Measurements from ENCODE around the gene VWA8. TPM values are rescaled to one million over a fixed set of nuclear protein-coding genes. Genes with fewer than 3 reads are reported as not detected.
"Not testable (repeated sequence)": the region's sequence is repeated elsewhere in the genome, so short reads cannot be mapped to it uniquely, and the experiment has no call there.

Gene VWA8
- total RNA-seq, 1 experiment from 2014 or later: 22.6 TPM

DNA sequence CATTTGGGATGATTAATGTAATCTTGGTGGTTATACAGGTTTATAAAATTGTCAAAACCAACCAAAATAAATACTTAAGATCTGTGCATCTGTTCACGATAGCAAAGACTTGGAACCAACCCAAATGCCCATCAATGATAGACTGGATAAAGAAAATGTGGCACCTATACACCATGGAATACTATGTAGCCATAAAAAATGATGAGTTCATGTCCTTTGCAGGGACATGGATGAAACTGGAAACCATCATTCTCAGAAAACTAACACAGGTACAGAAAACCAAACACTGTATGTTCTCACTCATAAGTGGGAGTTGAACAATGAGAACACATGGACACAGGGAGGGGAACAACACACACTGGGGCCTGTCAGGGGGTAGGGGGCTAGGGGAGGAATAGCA, 11.8 kb downstream of the VWA8 start:
- DNase-seq (ENCODE audit: low read depth, low spot score); H3K27ac ChIP-seq (ENCODE audit: low read depth, low read length); ATAC-seq; intact Hi-C loops (cut with micrococcal nuclease); H3K36me3 ChIP-seq (ENCODE audit: control insufficient read depth in 1 of 2, insufficient read depth in 2 of 2, low read length in 2 of 2); H4K20me1 ChIP-seq (ENCODE audit: insufficient read depth); H3K9ac ChIP-seq (ENCODE audit: low read length); H3K4me3 ChIP-seq (replicated peaks in 1 of 2; ENCODE audit: low read depth in 1 of 2, low read length in 2 of 2); POLR2A ChIA-PET; H3K27me3 ChIP-seq (ENCODE audit: insufficient read depth, low read length); H2AFZ ChIP-seq (ENCODE audit: low read depth, low read length, poor library complexity, severe bottlenecking); H3K9me3 ChIP-seq (ENCODE audit: control insufficient read depth in 1 of 2, insufficient read depth in 1 of 2, low read depth in 1 of 2, low read length in 2 of 2); H3K9me2 ChIP-seq (ENCODE audit: insufficient read depth); CTCF ChIA-PET; H3K4me1 ChIP-seq (ENCODE audit: control insufficient read depth in 1 of 2, insufficient read depth in 2 of 2, low read length in 2 of 2); BruUV-seq (replicated peaks); H3K4me2 ChIP-seq (ENCODE audit: low read length); RAD21 ChIA-PET (ENCODE audit: low non-redundant PET in 1 of 2, low total read pairs in 2 of 2, uncharacterized antibody in 2 of 2, unreplicated experiment in 2 of 2): not testable (repeated sequence)
- peaks cover 78% of the 10 kb centered on the region for H3K79me2 ChIP-seq (ENCODE audit: insufficient read depth, low read length)

DNA sequence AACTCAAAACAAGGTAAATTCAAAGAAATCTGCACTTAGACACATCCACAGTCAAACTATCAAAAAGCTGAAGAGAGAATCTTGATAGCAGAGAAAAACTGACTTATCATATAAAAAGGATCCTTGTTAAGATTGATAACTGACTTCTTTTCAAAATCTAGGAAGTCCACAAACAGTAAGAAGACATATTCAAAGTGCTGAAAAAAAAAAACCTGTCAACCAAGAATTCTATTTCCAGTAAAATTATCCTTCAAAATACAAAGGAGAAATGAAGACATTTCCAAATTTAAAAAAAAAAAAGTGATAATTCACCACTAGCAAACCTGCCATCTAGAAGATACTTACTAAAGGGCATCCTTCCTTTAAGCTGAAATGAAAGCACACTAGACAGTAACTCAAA, 15.0 kb downstream of the VWA8 start:
- Histone ChIP-seq H3K9me3 (ENCODE audit: control insufficient read depth in 1 of 2, insufficient read depth in 1 of 2, low read depth in 1 of 2, low read length in 2 of 2) (no peaks in the 10 kb centered on the region), H3K9me2 (ENCODE audit: insufficient read depth) (no peaks in the 10 kb centered on the region), H2AFZ (ENCODE audit: low read depth, low read length, poor library complexity, severe bottlenecking) (no peak overlapping the region), H3K4me3 (replicated peaks in 1 of 2; ENCODE audit: low read depth in 1 of 2, low read length in 2 of 2) (no peak overlapping the region), H3K9ac (ENCODE audit: low read length) (no peak overlapping the region), H3K36me3 (ENCODE audit: control insufficient read depth in 1 of 2, insufficient read depth in 2 of 2, low read length in 2 of 2) (no peaks in the 10 kb centered on the region), H3K27ac (ENCODE audit: low read depth, low read length) (no peak overlapping the region), H3K27me3 (ENCODE audit: insufficient read depth, low read length) (no peaks in the 10 kb centered on the region), H3K4me2 (ENCODE audit: low read length) (no peak overlapping the region), H3K4me1 (ENCODE audit: control insufficient read depth in 1 of 2, insufficient read depth in 2 of 2, low read length in 2 of 2) (peaks cover 0 to 3% of the 10 kb centered on the region in 2 experiments; a peak in 1 of 4 replicates), H4K20me1 (ENCODE audit: insufficient read depth) (no peaks in the 10 kb centered on the region), H3K79me2 (ENCODE audit: insufficient read depth, low read length) (peaks cover 72% of the 10 kb centered on the region)
- intact Hi-C loops (cut with micrococcal nuclease): no loop called here
- ChIA-PET RAD21 (ENCODE audit: low non-redundant PET in 1 of 2, low total read pairs in 2 of 2, uncharacterized antibody in 2 of 2, unreplicated experiment in 2 of 2) (no interaction called here), CTCF (no interaction called here), POLR2A (no interaction called here)
- no peak for ATAC-seq
- BruUV-seq (replicated peaks): no TSS peak
- no peak for DNase-seq (ENCODE audit: low read depth, low spot score)
- TF ChIP-seq FOSL1 (IDR thresholded peaks at IDR 0.05; ENCODE audit: low read depth) (no peak), ZNF274 (IDR thresholded peaks at IDR 0.05; ENCODE audit: low read depth, low read length) (no peak), TCF7L2 (IDR thresholded peaks at IDR 0.05; ENCODE audit: borderline replicate concordance, extremely low read depth, insufficient read depth, insufficient read length) (no peak), POLR2A (IDR thresholded peaks at IDR 0.05; ENCODE audit: borderline replicate concordance, extremely low read depth, insufficient read depth, insufficient read length) (no peak), SRF (IDR thresholded peaks at IDR 0.05; ENCODE audit: low read depth) (no peak), POLR2AphosphoS5 (IDR thresholded peaks at IDR 0.05; ENCODE audit: low read depth, low read length) (no peak), EZH2phosphoT487 (IDR thresholded peaks at IDR 0.05; ENCODE audit: borderline replicate concordance) (no peak), ZFX (IDR thresholded peaks at IDR 0.05) (no peak), SIN3A (IDR thresholded peaks at IDR 0.05; ENCODE audit: low read depth) (no peak), CBX3 (IDR thresholded peaks at IDR 0.05; ENCODE audit: low read depth) (no peak), JUND (IDR thresholded peaks at IDR 0.05) (no peak), EZH2 (IDR thresholded peaks at IDR 0.05) (no peak), RAD21 (IDR thresholded peaks at IDR 0.05; ENCODE audit: low read depth) (no peak)
- TF ChIP-seq, protein P1, sequence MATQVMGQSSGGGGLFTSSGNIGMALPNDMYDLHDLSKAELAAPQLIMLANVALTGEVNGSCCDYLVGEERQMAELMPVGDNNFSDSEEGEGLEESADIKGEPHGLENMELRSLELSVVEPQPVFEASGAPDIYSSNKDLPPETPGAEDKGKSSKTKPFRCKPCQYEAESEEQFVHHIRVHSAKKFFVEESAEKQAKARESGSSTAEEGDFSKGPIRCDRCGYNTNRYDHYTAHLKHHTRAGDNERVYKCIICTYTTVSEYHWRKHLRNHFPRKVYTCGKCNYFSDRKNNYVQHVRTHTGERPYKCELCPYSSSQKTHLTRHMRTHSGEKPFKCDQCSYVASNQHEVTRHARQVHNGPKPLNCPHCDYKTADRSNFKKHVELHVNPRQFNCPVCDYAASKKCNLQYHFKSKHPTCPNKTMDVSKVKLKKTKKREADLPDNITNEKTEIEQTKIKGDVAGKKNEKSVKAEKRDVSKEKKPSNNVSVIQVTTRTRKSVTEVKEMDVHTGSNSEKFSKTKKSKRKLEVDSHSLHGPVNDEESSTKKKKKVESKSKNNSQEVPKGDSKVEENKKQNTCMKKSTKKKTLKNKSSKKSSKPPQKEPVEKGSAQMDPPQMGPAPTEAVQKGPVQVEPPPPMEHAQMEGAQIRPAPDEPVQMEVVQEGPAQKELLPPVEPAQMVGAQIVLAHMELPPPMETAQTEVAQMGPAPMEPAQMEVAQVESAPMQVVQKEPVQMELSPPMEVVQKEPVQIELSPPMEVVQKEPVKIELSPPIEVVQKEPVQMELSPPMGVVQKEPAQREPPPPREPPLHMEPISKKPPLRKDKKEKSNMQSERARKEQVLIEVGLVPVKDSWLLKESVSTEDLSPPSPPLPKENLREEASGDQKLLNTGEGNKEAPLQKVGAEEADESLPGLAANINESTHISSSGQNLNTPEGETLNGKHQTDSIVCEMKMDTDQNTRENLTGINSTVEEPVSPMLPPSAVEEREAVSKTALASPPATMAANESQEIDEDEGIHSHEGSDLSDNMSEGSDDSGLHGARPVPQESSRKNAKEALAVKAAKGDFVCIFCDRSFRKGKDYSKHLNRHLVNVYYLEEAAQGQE (IDR thresholded peaks at IDR 0.05; ENCODE audit: low read depth): no peak
- TF ChIP-seq, protein P2, sequence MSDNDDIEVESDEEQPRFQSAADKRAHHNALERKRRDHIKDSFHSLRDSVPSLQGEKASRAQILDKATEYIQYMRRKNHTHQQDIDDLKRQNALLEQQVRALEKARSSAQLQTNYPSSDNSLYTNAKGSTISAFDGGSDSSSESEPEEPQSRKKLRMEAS (IDR thresholded peaks at IDR 0.05): no peak
- TF ChIP-seq, protein P3, sequence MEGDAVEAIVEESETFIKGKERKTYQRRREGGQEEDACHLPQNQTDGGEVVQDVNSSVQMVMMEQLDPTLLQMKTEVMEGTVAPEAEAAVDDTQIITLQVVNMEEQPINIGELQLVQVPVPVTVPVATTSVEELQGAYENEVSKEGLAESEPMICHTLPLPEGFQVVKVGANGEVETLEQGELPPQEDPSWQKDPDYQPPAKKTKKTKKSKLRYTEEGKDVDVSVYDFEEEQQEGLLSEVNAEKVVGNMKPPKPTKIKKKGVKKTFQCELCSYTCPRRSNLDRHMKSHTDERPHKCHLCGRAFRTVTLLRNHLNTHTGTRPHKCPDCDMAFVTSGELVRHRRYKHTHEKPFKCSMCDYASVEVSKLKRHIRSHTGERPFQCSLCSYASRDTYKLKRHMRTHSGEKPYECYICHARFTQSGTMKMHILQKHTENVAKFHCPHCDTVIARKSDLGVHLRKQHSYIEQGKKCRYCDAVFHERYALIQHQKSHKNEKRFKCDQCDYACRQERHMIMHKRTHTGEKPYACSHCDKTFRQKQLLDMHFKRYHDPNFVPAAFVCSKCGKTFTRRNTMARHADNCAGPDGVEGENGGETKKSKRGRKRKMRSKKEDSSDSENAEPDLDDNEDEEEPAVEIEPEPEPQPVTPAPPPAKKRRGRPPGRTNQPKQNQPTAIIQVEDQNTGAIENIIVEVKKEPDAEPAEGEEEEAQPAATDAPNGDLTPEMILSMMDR (IDR thresholded peaks at IDR 0.05 in 2 of 3, conservative IDR thresholded peaks at IDR 0.05 in 1 of 3; ENCODE audit: borderline replicate concordance in 1 of 3, insufficient read depth in 1 of 3, low read depth in 2 of 3, low read length in 2 of 3): no peak
- TF ChIP-seq, protein P4, sequence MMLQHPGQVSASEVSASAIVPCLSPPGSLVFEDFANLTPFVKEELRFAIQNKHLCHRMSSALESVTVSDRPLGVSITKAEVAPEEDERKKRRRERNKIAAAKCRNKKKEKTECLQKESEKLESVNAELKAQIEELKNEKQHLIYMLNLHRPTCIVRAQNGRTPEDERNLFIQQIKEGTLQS (IDR thresholded peaks at IDR 0.05): no peak

Data from HCT116 (cell line).